Heart right ventricle (tissue), 16 donors: ENCODE data around the gene MOSMO. TPM values are rescaled to one million over a fixed set of nuclear protein-coding genes. Genes with fewer than 3 reads are reported as not detected.
A peak's percentile ranks its signal among the peaks of the same experiment; 100 is the strongest.

Experiments used
- ATAC-seq, 8 donors: fragments of 200-7000 bp; cut with Tn5 transposase; one replicate each; pipeline ENCODE4 v1.9.1; 2020; ENCODE audit warnings: mild to moderate bottlenecking in 8 of 8, moderate library complexity in 8 of 8, moderate number of reproducible peaks in 1 of 8
- DNase-seq, 2 donors: peaks; one replicate each; pipeline ENCODE4 v3.0.0-alpha.2; 2020
- H3K27ac ChIP-seq, 10 donors: fragments of 200-600 bp; sonication (generic) in 2 of 10; one replicate each; pipeline versions ENCODE4 v1.5.0 to v1.8.0; 2020 to 2022; ENCODE audit warnings: mild to moderate bottlenecking in 3 of 10
- H3K27me3 ChIP-seq, 7 donors: fragments of 200-600 bp; one replicate each; pipeline ENCODE4 v1.8.0; 2021 to 2022; ENCODE audit warnings: mild to moderate bottlenecking in 2 of 7
- H3K36me3 ChIP-seq, 9 donors: fragments of 200-600 bp; sonication (generic) in 1 of 9; one replicate each; pipeline versions ENCODE4 v1.5.0 to v1.8.0; 2020 to 2022; ENCODE audit warnings: mild to moderate bottlenecking in 2 of 9
- H3K4me1 ChIP-seq, 9 donors: fragments of 200-600 bp; sonication (generic) in 1 of 9; one replicate each; pipeline versions ENCODE4 v1.5.0 to v1.8.0; 2020 to 2022; ENCODE audit warnings: mild to moderate bottlenecking in 4 of 9
- H3K4me3 ChIP-seq, 10 donors: fragments of 200-600 bp; sonication (generic) in 2 of 10; one replicate each; pipeline versions ENCODE4 v1.5.0 to v1.8.0; 2020 to 2022; ENCODE audit warnings: mild to moderate bottlenecking in 7 of 10, moderate library complexity in 2 of 10
- H3K9me3 ChIP-seq, 11 donors: fragments of 200-600 bp in 10 of 11; sonication (generic) in 2 of 11; one replicate each; pipeline versions ENCODE4 v1.5.0 to v1.8.0; 2013 to 2022; ENCODE audit warnings: mild to moderate bottlenecking in 2 of 11, control low read depth in 1 of 11, moderate library complexity in 1 of 11
- CTCF ChIP-seq, 9 donors: fragments of 200-600 bp; sonication (generic) in 2 of 9; IDR thresholded peaks; one replicate each; pipeline versions ENCODE4 v1.5.0 to v1.8.0; 2021 to 2022; ENCODE audit warnings: antibody characterized with exemption in 9 of 9, mild to moderate bottlenecking in 5 of 9, moderate library complexity in 1 of 9
- WGBS, 2 donors: extraction: QIAGEN DNeasy Blood & Tissue Kit; methylation state at CpG; one replicate each; pipeline ENCODE4 v1.1.7; 2013; ENCODE audit warnings: inconsistent platforms in 1 of 2; 5-methylcytosine and 5-hydroxymethylcytosine counted together
- intact Hi-C, 10 donors: fragments of 100-400 bp; cut with DNase I; formaldehyde crosslinking; loops; one replicate each; pipeline versions ENCODE4 v1.11.1 to v1.14.2; 2022
- polyA plus RNA-seq, 2 donors: library from polyadenylated mRNA; stranded (reverse); fragments of 200-250 nt; gene quantifications; one replicate each; pipeline ENCODE4 v1.2.3, GENCODE V29; 2013
- total RNA-seq, 10 donors: library from RNA; stranded (reverse); fragmentation: NEBNext Ultra II Directional in 3 of 10; extraction: Animal tissue kit (Norgen Biotek cat#: 25700) in 3 of 10; gene quantifications; one replicate each; pipeline versions ENCODE4 v1.2.1 to v1.2.4, GENCODE V29; 2021 to 2023
- donor health status: Arrhythmogenic right ventricular cardiomyopathy.
- donor health status: ischemic (EF 13 %, LVEDD 7.1; RV severe dilation, severe dysfunction).
- donor health status: healthy with polysubstance abuse.
- donor health status: DM: no; HTN: yes; CAD: no.
- donor health status: DM: no; HTN: no; CAD: no.
- donor health status: ischemic (EF 25% LVEDD 6.9; RV normal size, moderate dysfunction).
- donor health status: ischemic (EF 25% LVEDD 5.7; RV mildly dilated, moderate dysfunction).
- donor health status: healthy.
- donor health status: DM: yes; HTN: yes; CAD: no.
- donor health status: Ischemic cardiomyopathy.
- donor health status: ischemic (EF 35%, LVEDD 5.7; RV mildly dilated, moderate dysfunction).
- donor health status: nonischemic (EF 11% LVEDD 7.7; RV severe dilation, severe dysfunction).
- donor health status: DM: yes; HTN: yes; CAD: no.
- donor health status: PGD.
- donor health status: ischemic (EF 29% LVEDD 5.4; RV normal size, mild dysfunction).
- donor health status: nonischemic (EF 23%, LVEDD 6.1; RV moderate dilation, normal function).

Gene MOSMO
- total and polyA plus RNA-seq, 12 donors: 7.5 to 13.0 (median 11.3) TPM

DNA sequence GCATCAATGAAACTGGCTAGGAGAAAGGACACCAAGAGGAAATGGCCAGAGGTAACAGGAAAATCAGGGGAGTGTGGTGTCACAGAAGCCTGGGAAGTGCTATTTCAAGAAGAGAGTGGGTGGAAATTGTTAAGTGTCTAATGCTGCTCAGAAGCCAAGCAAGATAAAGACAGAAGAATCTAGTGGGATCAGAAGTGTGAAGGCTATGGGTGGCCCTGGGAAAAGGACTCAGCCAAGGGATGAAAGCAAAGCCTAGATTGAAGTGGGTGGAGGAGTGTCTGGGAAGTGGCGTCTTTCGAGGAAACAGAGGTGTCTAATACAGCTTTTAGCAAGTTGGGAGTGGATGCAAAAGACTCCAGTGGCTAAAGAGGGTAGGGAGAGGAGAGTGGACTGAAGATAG, 20.4 kb upstream of the MOSMO start:
- intact Hi-C loops: no loop called here
- H3K27ac ChIP-seq: peak overlapping the region in 2 of 10 donors; percentile 10 to 45
- H3K4me1 ChIP-seq: peaks cover 0 to 64% (median 44%) of the 10 kb centered on the region in 9 donors
- H3K4me3 ChIP-seq: no peak overlapping the region
- peaks cover 0 to 42% (median 19%) of the 10 kb centered on the region in 9 donors for H3K36me3 ChIP-seq
- ATAC-seq (peak in 4 of 8 donors; percentile 24 to 47 (median 42)), DNase-seq (no peak)
- no peaks in the 10 kb centered on the region for H3K27me3 ChIP-seq
- no peaks in the 10 kb centered on the region for H3K9me3 ChIP-seq
- no peak for TF ChIP-seq CTCF (IDR thresholded peaks at IDR 0.05)
- 37 to 43% methylated on average over 2 of the region's 2 CpGs for WGBS, 2 donors

GRCh38 chr16:21989133-21989532, 18.8 kb upstream of the MOSMO start:
- no peak for DNase-seq
- WGBS, 2 donors: 45 to 50% methylated on average over 5 of the region's 5 CpGs
- Histone ChIP-seq H3K27ac (no peak overlapping the region), H3K27me3 (no peaks in the 10 kb centered on the region), H3K4me1 (peaks cover 0 to 64% (median 44%) of the 10 kb centered on the region in 9 donors), H3K36me3 (peaks cover 0 to 26% (median 6%) of the 10 kb centered on the region in 9 donors), H3K9me3 (no peaks in the 10 kb centered on the region), H3K4me3 (no peak overlapping the region)
- TF ChIP-seq CTCF (IDR thresholded peaks at IDR 0.05): no peak
- no peak for ATAC-seq
- intact Hi-C loops: no loop called here

GRCh38 chr16:21989751-21990150, 18.2 kb upstream of the MOSMO start:
- WGBS, 2 donors: 89 to 92% methylated on average over 2 of the region's 2 CpGs
- peaks cover 0 to 63% (median 44%) of the 10 kb centered on the region in 9 donors for H3K4me1 ChIP-seq
- no peak overlapping the region for H3K27ac ChIP-seq
- ATAC-seq: no peak
- no peaks in the 10 kb centered on the region for H3K9me3 ChIP-seq
- H3K36me3 ChIP-seq: peaks cover 0 to 20% (median 0%) of the 10 kb centered on the region in 9 donors
- no peak overlapping the region for H3K4me3 ChIP-seq
- no peak for TF ChIP-seq CTCF (IDR thresholded peaks at IDR 0.05)
- intact Hi-C loops: no loop called here
- H3K27me3 ChIP-seq: no peaks in the 10 kb centered on the region
- DNase-seq: no peak

DNA sequence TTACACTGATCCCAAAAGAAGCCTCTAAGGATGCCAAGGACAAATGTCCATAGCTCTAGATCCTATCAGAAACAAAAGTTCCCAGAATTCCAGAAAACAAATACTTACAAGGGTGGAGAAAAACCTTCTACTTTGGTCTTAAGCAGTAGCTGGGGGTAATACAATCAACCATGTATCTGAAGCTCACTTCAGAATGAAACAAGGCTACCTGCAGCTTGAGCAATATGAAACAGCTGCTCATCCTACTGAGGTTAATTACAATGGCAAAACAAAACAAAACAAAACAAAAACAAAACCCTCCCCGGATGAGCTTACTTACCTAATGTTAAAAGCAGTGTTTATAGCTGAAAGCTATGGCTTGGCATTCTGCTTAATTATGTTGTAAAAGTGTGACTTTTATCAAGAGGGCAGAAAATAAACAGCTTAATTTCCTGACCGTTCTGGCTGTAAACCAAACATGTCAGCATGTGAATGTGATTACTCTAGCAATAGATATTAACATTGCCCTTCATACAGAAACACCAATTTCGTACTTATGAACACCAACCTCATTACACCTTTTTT, 17.4 kb upstream of the MOSMO start:
- TF ChIP-seq CTCF (IDR thresholded peaks at IDR 0.05): no peak
- peaks cover 0 to 58% (median 41%) of the 10 kb centered on the region in 9 donors for H3K4me1 ChIP-seq
- H3K4me3 ChIP-seq: no peak overlapping the region
- ATAC-seq (no peak), DNase-seq (no peak)
- no peaks in the 10 kb centered on the region for H3K9me3 ChIP-seq
- 32 to 37% methylated on average over 3 of the region's 3 CpGs for WGBS, 2 donors
- peaks cover 0 to 13% (median 0%) of the 10 kb centered on the region in 9 donors for H3K36me3 ChIP-seq
- intact Hi-C loops: no loop called here
- no peaks in the 10 kb centered on the region for H3K27me3 ChIP-seq
- peak overlapping the region in 1 of 10 donors; percentile 12 for H3K27ac ChIP-seq
